GM18909 (cell line): ENCODE results near the gene METTL15.
"Not testable (repeated sequence)": the region's sequence is repeated elsewhere in the genome, so short reads cannot be mapped to it uniquely, and the experiment has no call there.

Experiments
- ATAC-seq: cut with Tn5 transposase; IDR thresholded peaks from one replicate; pipeline ENCODE4 v1.9.1; 2021; ENCODE audit warnings: mild to moderate bottlenecking; ENCODE audit not compliant: unreplicated experiment, poor library complexity

Gene METTL15

DNA sequence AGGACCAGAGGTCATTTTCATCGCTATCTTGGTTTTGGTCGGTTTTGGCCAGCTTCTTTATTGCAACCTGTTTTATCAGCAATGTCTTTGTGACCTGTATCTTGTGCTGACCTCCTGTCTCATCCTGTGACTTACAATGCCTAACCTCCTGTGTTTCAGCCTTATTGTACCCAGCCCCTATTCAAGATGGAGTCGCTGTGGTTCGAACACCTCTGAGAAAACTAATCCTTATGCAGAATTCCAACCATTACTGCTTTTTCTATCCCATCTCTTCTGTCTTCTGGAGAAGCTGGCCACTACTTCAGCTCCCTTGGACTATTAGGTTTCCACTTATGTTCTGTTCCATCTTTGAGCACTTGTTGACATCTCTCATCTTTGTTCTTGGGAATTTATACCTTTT, 62.6 kb downstream of the METTL15 start:
- ATAC-seq, result no peak

DNA sequence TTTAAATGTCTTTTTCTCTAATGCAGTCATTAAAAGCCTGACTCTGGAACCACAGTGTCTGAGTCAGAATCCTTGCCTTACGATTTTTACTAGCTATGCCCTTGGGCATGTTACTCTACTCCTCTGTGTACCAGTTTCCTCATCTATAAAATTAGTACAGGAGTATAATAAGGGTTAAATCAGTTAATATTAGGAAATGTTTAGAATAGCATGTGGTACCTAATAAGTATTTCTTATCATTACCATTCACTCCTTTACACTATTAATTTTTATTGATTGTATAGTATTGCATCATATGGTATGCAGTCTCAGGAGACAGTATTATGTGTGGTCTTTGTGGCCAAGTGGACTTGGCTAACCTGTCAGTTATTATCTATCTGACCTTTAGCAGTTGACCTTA, 68.2 kb downstream of the METTL15 start:
- ATAC-seq, result no peak

DNA sequence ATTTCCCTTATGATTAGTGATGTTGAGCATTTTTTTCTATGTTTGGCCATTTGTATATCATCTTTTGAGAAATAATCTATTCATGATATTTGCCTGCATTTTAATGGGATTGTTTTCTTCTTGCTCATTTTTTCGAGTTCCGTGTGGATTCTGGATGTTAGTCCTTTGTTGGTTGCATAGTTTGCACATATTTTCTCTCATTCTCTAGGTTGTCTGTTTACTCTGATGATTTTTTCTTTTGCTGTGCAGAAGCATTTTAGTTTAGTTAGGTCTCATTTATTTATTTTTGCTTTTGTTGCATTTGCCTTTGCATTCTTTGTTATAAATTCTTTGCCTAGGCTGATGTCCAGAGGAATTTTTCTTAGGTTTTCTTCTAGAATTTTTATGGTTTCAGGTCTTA, 87.3 kb downstream of the METTL15 start:
- ATAC-seq, result no peak

DNA sequence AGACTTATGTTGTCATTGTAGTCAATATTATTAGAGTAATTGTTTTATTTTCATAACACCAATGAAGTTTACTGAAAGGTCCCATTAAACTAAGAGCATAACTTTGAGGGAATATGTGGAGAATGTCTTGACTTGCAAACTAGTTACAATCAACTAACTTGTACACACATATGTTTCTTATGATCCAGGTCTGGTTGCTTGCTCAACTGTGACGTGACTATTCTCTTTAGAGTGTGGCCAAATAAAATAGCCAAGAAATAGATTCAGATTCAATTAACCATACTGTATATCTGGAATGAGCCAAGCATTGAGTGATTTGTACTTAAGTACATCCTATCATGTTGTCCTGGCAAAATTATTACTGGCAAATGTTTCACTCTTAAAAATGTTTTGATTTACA, 101.7 kb downstream of the METTL15 start:
- ATAC-seq, result no peak

DNA sequence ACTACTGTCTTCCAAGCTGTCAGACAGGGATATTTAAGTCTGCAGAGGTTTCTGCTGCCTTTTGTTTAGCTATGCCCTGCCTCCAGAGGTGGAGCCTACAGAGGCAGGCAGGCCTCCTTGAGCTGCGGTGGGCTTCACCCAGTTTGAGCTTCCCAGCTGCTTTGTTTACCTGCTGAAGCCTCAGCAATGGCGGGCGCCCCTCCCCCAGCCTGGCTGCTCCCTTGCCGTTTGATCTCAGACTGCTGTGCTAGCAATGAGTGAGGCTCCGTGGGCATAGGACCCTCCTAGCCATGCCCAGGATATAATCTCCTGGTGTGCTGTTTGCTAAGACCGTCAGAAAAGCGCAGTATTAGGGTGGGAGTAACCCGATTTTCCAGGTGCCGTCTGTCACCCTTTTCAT, 113.9 kb downstream of the METTL15 start:
- not testable (repeated sequence) for ATAC-seq

DNA sequence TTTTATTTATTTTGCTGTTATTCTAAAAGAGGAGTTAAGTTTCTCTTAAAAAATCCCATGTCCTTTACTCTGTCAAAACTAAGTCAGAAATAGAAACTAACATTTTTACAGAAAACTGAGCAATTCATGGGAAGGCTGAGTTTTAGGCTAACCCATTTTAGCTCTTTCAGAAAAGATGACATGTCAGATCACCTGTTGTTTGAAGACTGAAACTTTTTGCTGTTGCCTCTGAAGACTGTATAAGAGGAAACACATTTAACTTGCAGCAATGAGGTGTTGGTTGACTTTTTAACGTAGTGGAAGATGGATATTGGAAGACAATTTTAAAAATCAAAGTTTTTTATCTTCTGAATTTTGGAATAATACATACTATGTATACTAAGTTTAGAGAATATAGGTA, 115.4 kb downstream of the METTL15 start:
- ATAC-seq, result peak; percentile 85

DNA sequence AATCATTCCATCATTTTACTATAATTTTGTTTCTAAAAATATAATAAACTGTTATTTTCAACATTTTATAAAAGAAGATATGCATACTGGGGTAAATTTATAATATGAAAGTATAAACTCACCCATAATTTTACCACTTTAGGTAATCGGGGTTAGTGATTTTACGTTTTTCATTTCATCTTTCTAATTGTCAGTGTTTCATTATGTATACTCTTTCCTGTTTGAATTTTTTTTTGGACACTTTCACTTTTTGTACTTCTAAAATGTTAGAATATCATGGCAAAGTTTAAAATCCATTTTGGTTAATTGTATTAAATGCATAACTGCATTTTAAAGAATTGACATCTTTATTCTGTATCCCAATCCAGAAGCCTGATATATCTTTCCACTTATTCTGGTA, 115.8 kb downstream of the METTL15 start:
- ATAC-seq, result peak; percentile 44

DNA sequence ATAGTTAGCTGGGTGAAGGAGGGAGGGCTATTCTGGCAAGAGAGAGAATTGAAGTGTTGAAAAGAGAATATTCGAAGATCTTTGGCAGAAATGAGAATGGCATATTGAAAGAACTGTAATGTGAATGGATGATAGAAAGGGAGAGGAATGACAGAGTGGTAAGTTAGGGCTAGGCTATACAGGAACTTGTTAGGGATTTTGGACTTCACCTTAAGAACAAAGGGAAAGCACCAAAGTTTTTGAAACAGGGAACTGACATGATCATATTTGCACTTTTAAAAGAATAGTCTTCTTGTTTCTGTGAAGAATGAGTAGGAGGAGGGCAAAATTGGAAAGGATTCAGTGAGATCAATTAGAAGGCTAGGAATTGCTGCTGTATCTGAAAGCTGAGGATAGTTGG, 119.3 kb downstream of the METTL15 start:
- ATAC-seq, result no peak

DNA sequence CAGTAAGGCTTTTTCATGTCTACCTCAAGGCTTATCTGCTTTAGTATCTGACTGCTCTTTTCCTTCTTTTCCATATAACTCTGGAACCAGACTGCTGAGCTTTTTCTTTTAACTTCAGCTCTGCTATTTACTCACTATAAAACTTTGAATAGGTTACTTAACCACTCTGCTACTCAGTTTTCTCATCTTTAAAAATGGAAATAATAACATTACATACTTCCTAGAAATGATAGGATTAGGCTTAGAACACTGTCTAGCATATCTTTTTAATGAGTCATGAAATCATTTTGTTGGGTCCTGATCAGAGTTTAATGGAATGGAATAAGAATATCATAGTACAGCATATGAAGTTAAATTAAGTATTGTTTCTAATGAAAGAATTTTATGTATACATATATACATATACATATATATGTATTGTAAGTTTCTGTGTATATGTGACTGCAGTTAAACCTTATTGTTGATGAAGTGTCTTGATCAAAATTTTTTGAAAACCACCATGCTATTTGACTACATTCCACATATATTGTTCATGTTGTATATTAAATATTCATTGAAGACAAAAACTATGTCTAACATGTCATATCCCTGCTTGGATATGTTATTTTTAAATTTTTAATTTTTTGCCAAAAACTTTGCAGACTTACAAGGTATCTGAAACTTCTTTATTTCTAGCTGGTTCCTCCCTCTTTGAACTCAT, 120.2 kb downstream of the METTL15 start:
- no peak for ATAC-seq

DNA sequence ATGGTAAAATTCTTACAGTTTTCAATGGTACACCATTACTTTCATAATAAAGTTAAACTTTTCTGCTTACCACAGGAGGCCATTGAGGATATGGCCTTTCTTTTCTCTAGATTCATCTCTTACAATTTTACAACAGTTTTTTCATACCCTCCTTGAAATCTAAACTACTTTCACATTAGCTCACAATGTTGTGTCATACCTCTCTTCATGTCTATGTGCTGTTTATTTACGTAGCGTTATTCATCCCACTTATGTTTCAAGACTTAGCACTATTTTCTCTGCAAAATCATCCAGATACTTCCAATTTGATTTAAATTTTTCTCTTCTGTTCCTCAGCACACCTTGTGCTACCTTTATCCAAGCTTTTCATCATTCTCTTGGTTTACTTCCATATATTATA, 123.3 kb downstream of the METTL15 start:
- no peak for ATAC-seq

DNA sequence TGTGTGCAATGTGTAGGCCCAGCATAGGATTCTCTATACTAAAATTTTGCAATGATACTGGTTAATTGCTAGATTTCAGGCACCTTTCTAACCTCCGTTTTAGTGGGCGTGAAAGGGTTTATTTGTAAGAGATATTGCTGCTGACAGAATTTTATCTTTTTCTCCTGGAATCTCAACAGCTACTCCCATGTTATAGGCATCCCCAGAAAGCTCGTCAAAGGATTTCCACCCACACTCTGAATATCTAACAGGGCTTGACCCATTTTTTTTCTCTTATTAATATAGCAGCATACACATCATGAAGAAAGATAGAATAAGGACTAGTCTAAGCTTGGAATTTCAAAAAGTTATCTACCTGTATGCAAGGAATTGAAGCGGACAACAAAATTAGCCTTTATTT, 124.5 kb downstream of the METTL15 start:
- no peak for ATAC-seq

DNA sequence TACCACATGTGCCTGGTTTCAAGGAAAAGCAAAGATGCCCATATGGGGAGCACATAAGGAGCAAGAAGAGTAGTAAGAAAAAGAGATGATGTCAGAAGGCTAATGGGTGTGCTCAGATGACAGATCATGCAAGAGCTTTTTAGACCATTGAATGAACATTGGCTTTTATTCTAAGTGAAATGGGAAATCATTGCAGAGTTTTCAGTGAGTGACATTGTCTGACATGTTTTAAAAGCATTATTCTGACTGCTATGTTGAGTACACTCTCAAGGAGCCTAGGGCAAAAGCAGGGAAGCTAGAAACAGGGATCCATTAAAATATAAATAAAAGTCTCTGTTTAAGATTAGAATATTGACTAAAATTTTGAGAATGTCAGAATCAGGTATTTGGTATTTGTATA, 133.6 kb downstream of the METTL15 start:
- ATAC-seq, result no peak

DNA sequence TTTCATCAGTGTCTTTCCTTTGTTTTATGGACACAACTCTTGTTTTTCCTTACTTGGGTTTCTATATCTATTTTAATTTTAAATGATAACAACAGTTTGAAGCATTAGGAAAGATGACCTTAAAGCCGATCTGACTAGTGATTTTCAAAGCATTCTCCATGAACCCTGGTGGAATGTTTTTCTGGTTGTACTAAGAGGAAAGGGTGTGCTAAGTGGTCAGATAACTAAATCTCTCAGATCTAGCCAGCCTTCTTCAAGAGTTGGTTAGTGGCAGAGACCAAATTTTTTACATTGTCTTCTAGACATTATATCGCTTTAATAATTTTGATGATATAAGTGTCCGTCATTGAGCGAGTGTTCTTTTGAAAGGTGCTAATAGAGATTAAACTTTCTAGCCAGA, 134.4 kb downstream of the METTL15 start:
- no peak for ATAC-seq

DNA sequence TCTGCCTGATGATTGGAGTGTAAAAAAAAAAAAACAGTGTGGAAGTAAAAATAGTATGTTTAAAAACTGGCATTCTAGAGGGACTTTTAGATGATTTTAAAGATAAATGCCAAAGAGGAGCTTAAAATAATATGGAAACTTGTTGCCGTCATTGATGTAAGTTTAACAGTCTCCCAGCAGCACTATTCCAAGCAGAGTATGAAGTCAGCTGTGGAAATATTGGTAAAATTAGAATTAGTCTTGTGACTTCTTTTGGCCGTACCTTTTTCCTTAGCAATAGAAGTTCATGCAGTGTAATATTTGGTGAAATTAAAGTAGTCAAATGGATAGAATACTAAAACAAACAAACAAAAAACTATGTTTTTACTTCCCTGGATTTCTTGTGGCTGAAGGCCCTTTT, 134.9 kb downstream of the METTL15 start:
- no peak for ATAC-seq

DNA sequence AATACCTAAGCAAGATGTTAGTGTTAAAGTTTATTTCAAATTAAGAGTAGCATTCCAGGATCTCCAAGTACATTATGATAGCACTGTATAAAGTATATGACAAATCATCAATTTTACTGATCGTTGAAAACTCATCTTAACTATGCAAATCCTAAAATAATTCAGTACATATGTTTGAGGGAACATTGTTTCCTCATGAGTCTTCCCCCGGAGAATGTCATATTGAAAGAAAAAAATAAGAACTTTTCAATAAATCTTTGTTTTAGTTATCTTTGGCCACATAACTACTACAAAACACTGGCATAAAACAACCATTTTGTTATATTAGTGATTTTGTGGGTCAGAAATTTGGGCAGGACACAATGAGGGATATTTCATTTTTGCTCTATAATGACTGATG, 135.4 kb downstream of the METTL15 start:
- ATAC-seq, result no peak

DNA sequence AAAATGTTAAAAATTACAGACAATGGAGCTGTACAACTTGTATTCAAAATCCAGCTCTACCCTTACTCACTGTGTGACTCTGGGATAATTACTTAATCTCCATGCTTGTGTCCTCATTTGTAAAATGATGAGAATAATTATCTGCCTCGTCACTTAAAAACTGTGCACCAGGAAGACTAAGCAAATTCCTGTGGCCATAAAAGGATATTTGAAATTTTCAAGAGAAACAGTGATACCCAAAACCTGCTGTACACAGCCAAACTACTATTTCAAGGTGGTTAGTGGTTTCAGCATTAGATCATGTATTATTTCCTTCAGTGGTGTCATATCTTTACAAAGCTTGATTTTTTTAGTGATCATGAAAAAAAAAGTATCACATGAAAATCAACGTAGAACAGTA, 136.9 kb downstream of the METTL15 start:
- no peak for ATAC-seq

DNA sequence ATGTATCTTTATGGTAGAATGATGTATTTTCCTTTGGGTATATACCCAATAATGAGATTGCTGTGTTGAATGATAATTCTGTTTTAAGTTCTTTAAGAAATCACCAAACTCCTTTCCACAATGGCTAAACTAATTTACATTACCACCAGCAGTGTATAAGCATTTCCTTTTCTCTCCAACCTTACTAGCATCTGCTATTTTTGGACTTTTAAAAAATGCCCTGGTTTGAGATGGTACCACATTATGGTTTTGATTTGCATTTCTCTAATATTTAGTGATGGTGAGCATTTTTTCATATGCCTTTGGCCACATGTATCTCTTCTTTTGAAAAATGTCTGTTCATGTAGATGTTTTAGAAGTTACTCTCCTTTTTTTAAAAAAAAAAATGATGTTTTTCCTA, 142.0 kb downstream of the METTL15 start:
- ATAC-seq, result peak; percentile 58

DNA sequence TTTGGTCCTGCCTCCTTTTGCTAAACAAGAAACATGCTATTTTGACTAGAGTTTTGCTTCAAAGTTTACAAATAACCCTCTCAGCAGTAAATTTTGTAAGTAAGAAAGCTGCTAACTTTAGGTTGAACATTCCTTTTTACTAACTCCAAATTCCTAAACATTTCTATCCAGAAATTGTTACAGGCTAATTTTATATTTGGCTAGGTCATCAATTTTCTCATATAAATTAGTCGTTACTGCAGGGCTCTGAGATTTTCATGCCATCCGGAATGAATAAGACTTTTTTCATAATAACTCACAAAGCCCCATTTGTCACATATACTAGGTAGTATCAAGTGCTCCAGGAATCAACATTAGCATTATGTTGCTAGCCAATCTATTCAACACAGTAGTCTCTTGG, 143.1 kb downstream of the METTL15 start:
- no peak for ATAC-seq

DNA sequence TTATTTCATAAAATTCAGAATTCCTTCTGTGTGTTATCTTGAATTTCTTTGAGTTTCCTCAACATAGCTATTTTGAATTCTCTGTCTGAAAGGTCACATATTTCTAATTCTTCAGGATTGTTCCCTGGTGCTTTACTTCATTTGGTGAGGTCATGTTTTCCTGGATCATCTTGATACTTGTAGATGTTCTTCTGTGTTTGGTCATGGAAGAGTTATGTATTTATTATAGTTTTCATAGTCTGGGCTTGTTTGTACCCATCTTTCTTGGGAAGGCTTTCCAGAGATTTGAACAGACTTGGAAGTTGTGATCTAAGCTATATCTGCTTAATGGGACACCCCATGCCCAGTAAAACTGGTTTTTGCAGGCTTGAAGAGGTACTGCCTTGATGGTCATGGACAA, 149.6 kb downstream of the METTL15 start:
- no peak for ATAC-seq

DNA sequence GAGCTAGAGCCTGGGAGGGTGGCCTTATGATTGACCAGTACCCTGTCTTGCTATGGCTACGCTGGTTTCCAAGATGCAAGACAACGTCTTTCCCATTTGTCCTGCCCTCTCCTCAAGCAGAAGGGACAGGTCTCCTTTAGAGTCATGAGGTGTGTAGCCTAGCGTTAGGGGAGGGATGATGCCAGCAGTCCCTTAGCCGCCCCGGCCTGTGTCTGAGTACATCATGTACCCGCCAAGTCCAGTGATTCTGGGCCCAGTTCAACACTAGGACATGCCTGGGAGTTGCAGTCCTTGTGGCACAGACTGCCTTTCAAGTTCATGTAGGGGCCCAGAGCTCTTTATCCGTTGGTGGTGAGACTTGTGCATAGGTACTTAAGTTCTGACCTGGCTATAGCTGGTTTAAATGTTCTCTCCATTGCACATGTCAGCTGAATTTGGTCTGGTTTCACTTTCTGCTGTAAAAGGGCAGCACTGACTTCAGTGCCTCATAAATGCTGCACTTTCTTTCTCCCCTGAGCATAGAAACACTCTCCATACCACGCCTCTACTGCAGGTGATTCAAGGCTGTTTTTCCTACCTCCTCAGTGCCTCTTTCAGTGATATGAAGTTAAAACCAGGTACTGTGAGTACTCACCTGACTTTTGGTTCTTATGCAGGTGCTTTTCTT, 151.1 kb downstream of the METTL15 start:
- ATAC-seq, result peak; percentile 71

DNA sequence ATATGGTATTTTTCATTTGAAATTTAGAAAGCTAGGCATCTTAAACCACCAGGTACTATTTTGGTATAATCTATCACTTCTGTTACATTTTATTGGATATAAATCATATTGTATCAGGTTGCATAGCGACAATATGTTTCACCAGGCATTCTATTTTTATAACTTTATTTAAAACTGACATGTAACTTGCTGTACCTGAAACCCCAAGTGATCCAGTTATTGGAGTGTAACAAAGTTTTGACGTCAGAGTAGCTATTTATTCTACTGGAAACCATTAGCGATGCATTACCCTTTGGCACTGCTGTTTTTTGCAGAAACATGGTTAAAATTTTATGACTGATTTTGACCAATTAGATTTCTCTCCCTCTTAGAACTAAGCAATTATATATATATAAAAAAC, 160.7 kb downstream of the METTL15 start:
- ATAC-seq, result no peak

DNA sequence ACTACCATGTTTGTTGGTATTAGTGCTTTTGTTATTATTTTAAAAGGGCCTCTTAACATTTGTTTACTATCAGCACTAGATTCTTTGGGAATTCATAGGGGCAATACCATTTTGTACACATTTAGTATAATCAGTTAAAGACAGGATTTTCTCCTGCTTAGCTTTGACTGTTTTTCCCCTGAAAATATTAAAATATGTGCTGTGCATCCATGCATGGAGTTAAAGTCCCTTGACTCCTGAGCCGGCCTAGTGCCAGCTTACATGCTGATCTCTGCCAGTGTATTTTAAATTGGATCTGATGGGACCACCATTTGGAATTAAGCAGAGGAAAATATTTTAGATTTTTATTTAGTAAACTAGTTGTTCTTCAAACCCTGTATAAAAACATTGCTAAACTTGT, 161.4 kb downstream of the METTL15 start:
- ATAC-seq, result no peak
